GM12864 (cell line): ENCODE results near the gene CDH4.

Source experiments
- DNase-seq: peaks from one replicate; pipeline ENCODE4 v3.0.0-alpha.2; 2011; ENCODE audit warnings: low read depth
- H3K4me3 ChIP-seq: 2 replicates; pipeline ENCODE4 v1.5.1; 2011; ENCODE audit warnings: mild to moderate bottlenecking, low read depth, low read length, control low read depth
- CTCF ChIP-seq: IDR thresholded peaks from 2 replicates; pipeline ENCODE4 v1.5.1; 2011; ENCODE audit warnings: low read depth, mild to moderate bottlenecking, moderate library complexity, low read length, control low read depth, inconsistent platforms; ENCODE audit errors: missing control alignments

CDH4 gene

GRCh38 chr20:61799928-61800327 is 547.9 kb downstream of the CDH4 start:
- no peak for DNase-seq
- no peak for TF ChIP-seq CTCF
- H3K4me3 ChIP-seq = no peak overlapping the region

GRCh38 chr20:61800359-61801064 is 548.5 kb downstream of the CDH4 start:
- no peak overlapping the region for H3K4me3 ChIP-seq
- no peak for TF ChIP-seq CTCF
- no peak for DNase-seq

GRCh38 chr20:61801065-61801360 is 549.0 kb downstream of the CDH4 start:
- no peak for TF ChIP-seq CTCF
- no peak for DNase-seq
- no peak overlapping the region for H3K4me3 ChIP-seq

- H3K4me3 ChIP-seq = no peak overlapping the region
- TF ChIP-seq CTCF = no peak
- DNase-seq = no peak
These were observed 549.4 kb downstream of the CDH4 start for GRCh38 chr20:61801428-61801827.

GRCh38 chr20:61801857-61802442 is 549.9 kb downstream of the CDH4 start:
- no peak for TF ChIP-seq CTCF
- no peak overlapping the region for H3K4me3 ChIP-seq
- DNase-seq = no peak

GRCh38 chr20:61802721-61803311 is 550.8 kb downstream of the CDH4 start:
- TF ChIP-seq CTCF = no peak
- H3K4me3 ChIP-seq = no peak overlapping the region
- no peak for DNase-seq
